IMR-90 (cell line): ENCODE results near the gene RAB30. TPM values are rescaled to one million over a fixed set of nuclear protein-coding genes. Genes with fewer than 3 reads are reported as not detected.

ENCODE experiments used
- ATAC-seq: fragments of 200-7000 bp; cut with Tn5 transposase; 2 replicates; pipeline ENCODE4 v1.9.1; 2020; ENCODE audit warnings: low read depth, mild to moderate bottlenecking, moderate library complexity
- BruUV-seq: library from RNA; stranded (reverse); fragments of 400-500 nt; replicated peaks from 2 replicates; lab custom pipeline; 2021; lab: Mats Ljungman, UMichigan
- CTCF ChIA-PET: fragments of 300-600 bp; formaldehyde crosslinking; extraction: SDS; loops from one replicate; lab custom pipeline; 2021; ENCODE audit warnings: antibody characterized with exemption; lab: Yijun Ruan, JAX
- POLR2A ChIA-PET: fragments of 300-600 bp; sonication (Branson Sonifier 250); formaldehyde crosslinking; loops from one replicate; lab custom pipeline; 2022; ENCODE audit warnings: antibody characterized with exemption; ENCODE audit not compliant: unreplicated experiment; lab: Charles Lee
- DNase-seq: peaks from one replicate; pipeline ENCODE4 v3.0.0; 2013
- H2AFZ ChIP-seq: replicated peaks from 2 replicates; pipeline ENCODE3; 2013; ENCODE audit warnings: low read length, mild to moderate bottlenecking; ENCODE audit not compliant: poor library complexity
- H2AK5ac ChIP-seq: 2 replicates; pipeline ENCODE4 v1.6.1; 2013; ENCODE audit warnings: low read depth, low read length, inconsistent platforms
- H2AK9ac ChIP-seq: replicated peaks from 2 replicates; pipeline ENCODE3; 2013; ENCODE audit warnings: mild to moderate bottlenecking, low read depth, low read length, moderate library complexity; ENCODE audit not compliant: poor library complexity
- H2BK120ac ChIP-seq: 2 replicates; pipeline ENCODE4 v1.6.1; 2013; ENCODE audit warnings: low read depth, low read length, inconsistent platforms
- H2BK15ac ChIP-seq: 3 replicates; pipeline ENCODE4 v1.6.1; 2013; ENCODE audit warnings: low read depth, low read length, inconsistent platforms
- H2BK20ac ChIP-seq: 2 replicates; pipeline ENCODE4 v1.6.1; 2013; ENCODE audit warnings: low read depth, mild to moderate bottlenecking, inconsistent platforms, low read length, moderate library complexity
- H2BK5ac ChIP-seq: 2 replicates; pipeline ENCODE4 v1.6.1; 2013; ENCODE audit warnings: mild to moderate bottlenecking, low read depth, low read length, inconsistent platforms; ENCODE audit not compliant: poor library complexity, severe bottlenecking
- H3K14ac ChIP-seq: replicated peaks from 2 replicates; pipeline ENCODE4 v1.6.1; 2013; ENCODE audit warnings: low read depth, low read length, inconsistent platforms
- H3K18ac ChIP-seq: 2 replicates; pipeline ENCODE4 v1.6.1; 2013; ENCODE audit warnings: low read depth, low read length, control low read depth
- H3K23ac ChIP-seq: 2 replicates; pipeline ENCODE4 v1.6.1; 2013; ENCODE audit warnings: low read depth, low read length, inconsistent platforms
- H3K27ac ChIP-seq: 2 replicates; pipeline ENCODE4 v1.5.1; 2013; ENCODE audit warnings: mild to moderate bottlenecking, control low read depth, low read length; ENCODE audit not compliant: insufficient read depth
- H3K27me3 ChIP-seq: 2 replicates; pipeline ENCODE4 v1.6.1; 2013; ENCODE audit warnings: low read length; ENCODE audit not compliant: control insufficient read depth, insufficient read depth
- H3K36me3 ChIP-seq: 2 replicates; pipeline ENCODE4 v1.6.1; 2013; ENCODE audit warnings: low read length, mixed read lengths; ENCODE audit not compliant: control insufficient read depth, insufficient read depth
- H3K4ac ChIP-seq: 2 replicates; pipeline ENCODE4 v1.6.1; 2013; ENCODE audit warnings: low read depth, low read length, inconsistent platforms
- H3K4me1 ChIP-seq: 2 replicates; pipeline ENCODE4 v1.6.1; 2013; ENCODE audit warnings: low read length, mixed read lengths; ENCODE audit not compliant: control insufficient read depth, insufficient read depth
- H3K4me2 ChIP-seq: 2 replicates; pipeline ENCODE4 v1.6.1; 2013; ENCODE audit warnings: low read depth, mild to moderate bottlenecking, control low read depth, low read length, moderate library complexity
- H3K4me3 ChIP-seq: 2 replicates; pipeline ENCODE4 v1.5.1; 2013; ENCODE audit warnings: low read depth, mild to moderate bottlenecking, control low read depth, low read length, moderate library complexity; ENCODE audit not compliant: insufficient read depth
- H3K56ac ChIP-seq: 2 replicates; pipeline ENCODE4 v1.6.1; 2013; ENCODE audit warnings: low read length, inconsistent platforms; ENCODE audit not compliant: insufficient read depth; ENCODE audit errors: extremely low read depth
- H3K79me1 ChIP-seq, 2 experiments: 2 replicates each; pipeline ENCODE4 v1.6.1; 2013; ENCODE audit warnings: low read length in 2 of 2, inconsistent platforms in 1 of 2, low read depth in 1 of 2
- H3K9ac ChIP-seq: 2 replicates; pipeline ENCODE4 v1.6.1; 2013; ENCODE audit warnings: low read depth, low read length, control low read depth
- H3K9me1 ChIP-seq: 2 replicates; pipeline ENCODE4 v1.6.1; 2013; ENCODE audit warnings: low read length, inconsistent platforms; ENCODE audit not compliant: insufficient read depth
- H3K9me3 ChIP-seq: 2 replicates; pipeline ENCODE4 v1.6.1; 2013; ENCODE audit warnings: low read length; ENCODE audit not compliant: control insufficient read depth, insufficient read depth
- H4K20me1 ChIP-seq: 2 replicates; pipeline ENCODE4 v1.6.1; 2013; ENCODE audit warnings: low read length, inconsistent platforms; ENCODE audit not compliant: insufficient read depth
- H4K5ac ChIP-seq: 2 replicates; pipeline ENCODE4 v1.6.1; 2013; ENCODE audit warnings: mild to moderate bottlenecking, low read depth, low read length, control low read depth
- H4K8ac ChIP-seq, 2 experiments: 2 replicates each; pipeline ENCODE4 v1.6.1; 2013; ENCODE audit warnings: low read depth in 2 of 2, low read length in 2 of 2, control low read depth in 1 of 2, inconsistent platforms in 1 of 2
- H4K91ac ChIP-seq: 2 replicates; pipeline ENCODE4 v1.6.1; 2013; ENCODE audit warnings: low read depth, low read length, inconsistent platforms; ENCODE audit not compliant: insufficient read depth
- CEBPB ChIP-seq: IDR thresholded peaks from 2 replicates; pipeline ENCODE4 v1.6.1; 2012; ENCODE audit warnings: low read depth, low read length, improper control_type of control experiment
- RAD21 ChIP-seq: IDR thresholded peaks from 2 replicates; pipeline ENCODE4 v1.6.1; 2012; ENCODE audit warnings: low read length, improper control_type of control experiment
- RCOR1 ChIP-seq: IDR thresholded peaks from 2 replicates; pipeline ENCODE4 v1.6.1; 2012; ENCODE audit warnings: mild to moderate bottlenecking, low read length, improper control_type of control experiment; ENCODE audit not compliant: insufficient replicate concordance
- WGBS, 2 experiments: methylation state at CpG; one replicate each; pipeline versions ENCODE4 v1.1.5 to v1.1.7; 2013; ENCODE audit warnings: missing lambda C conversion rate in 2 of 2; ENCODE audit not compliant: insufficient read length in 1 of 2; ENCODE audit errors: extremely low coverage in 2 of 2; 5-methylcytosine and 5-hydroxymethylcytosine counted together
- dilution Hi-C: fragments of 300-500 bp; cut with HindIII; formaldehyde crosslinking; loops from one replicate; pipeline ENCODE4 v1.14.3; 2018; ENCODE audit warnings: low sequenced_read_pairs; ENCODE audit not compliant: unreplicated experiment
- in situ Hi-C: fragments of 300-500 bp; cut with MboI; formaldehyde crosslinking; loops from 3 replicates; pipeline ENCODE4 v1.14.3; 2019; ENCODE audit warnings: low sequenced_read_pairs, inconsistent platforms, mixed read lengths
- intact Hi-C: fragments of 100-400 bp; cut with micrococcal nuclease; formaldehyde crosslinking; loops from 2 replicates; pipeline ENCODE4 v1.10.0; 2022
- polyA plus RNA-seq, 3 experiments: library from polyadenylated mRNA; depleted of rRNA; stranded (reverse); fragments of >200 nt; gene quantifications; 2 replicates each; pipeline ENCODE4 v1.2.3, GENCODE V29; 2012; ENCODE audit warnings: low replicate concordance in 1 of 3
- total RNA-seq: library from RNA; depleted of rRNA; stranded (reverse); fragments of >200 nt; gene quantifications from 2 replicates; pipeline ENCODE4 v1.2.3, GENCODE V29; 2012

Gene RAB30
- total and polyA plus RNA-seq, 2 of the 4 experiments (the other 2 are of a cell fraction): 7.2 to 25.6 TPM

GRCh38 chr11:83102834-83103233 is 31.1 kb upstream of the RAB30 start:
- TF ChIP-seq CEBPB (no peak), RCOR1 (no peak), RAD21 (no peak)
- in situ Hi-C loops (no loop called here), intact Hi-C loops (no loop called here), dilution Hi-C loops (no loop called here)
- CTCF ChIA-PET: no interaction called here
- Histone ChIP-seq H4K91ac (no peak overlapping the region), H2BK5ac (no peak overlapping the region), H3K36me3 (no peaks in the 10 kb centered on the region), H3K79me1 (no peaks in the 10 kb centered on the region), H2AK5ac (no peak overlapping the region), H3K27ac (no peak overlapping the region), H2BK120ac (no peak overlapping the region), H3K9me3 (no peaks in the 10 kb centered on the region), H3K4me2 (no peak overlapping the region), H3K4ac (no peak overlapping the region), H3K4me3 (no peak overlapping the region), H3K4me1 (no peaks in the 10 kb centered on the region), H2BK15ac (no peak overlapping the region), H3K9me1 (no peaks in the 10 kb centered on the region), H3K23ac (no peak overlapping the region), H3K56ac (no peak overlapping the region), H3K18ac (no peak overlapping the region), H2BK20ac (no peak overlapping the region), H4K5ac (no peak overlapping the region), H3K14ac (no peak overlapping the region), H2AK9ac (no peak overlapping the region), H4K8ac (no peak overlapping the region), H3K27me3 (no peaks in the 10 kb centered on the region; the same call in none of the 2 replicates), H4K20me1 (no peaks in the 10 kb centered on the region), H2AFZ (no peak overlapping the region), H3K9ac (no peak overlapping the region)
- no peak for DNase-seq
- ATAC-seq: no peak
- BruUV-seq: no TSS peak
- WGBS, 2 experiments: no CpG with 5 or more reads among the region's 3 CpGs
- POLR2A ChIA-PET: no interaction called here
